Esophagus (tissue), 2 donors: ENCODE results near the gene NOS1AP. TPM values are rescaled to one million over a fixed set of nuclear protein-coding genes. Genes with fewer than 3 reads are reported as not detected.

Source experiments
- H3K27ac ChIP-seq, 2 donors: one replicate each; pipeline ENCODE4 v1.5.1; 2013; ENCODE audit warnings: low read depth in 2 of 2, mild to moderate bottlenecking in 2 of 2, inconsistent platforms in 1 of 2, low read length in 1 of 2, moderate library complexity in 1 of 2
- H3K27me3 ChIP-seq, 2 donors: one replicate each; pipeline ENCODE4 v1.6.1; 2013; ENCODE audit warnings: low read length in 2 of 2, control low read depth in 1 of 2, mild to moderate bottlenecking in 1 of 2; ENCODE audit not compliant: insufficient read depth in 2 of 2, control insufficient read depth in 1 of 2
- H3K36me3 ChIP-seq, 2 donors: one replicate each; pipeline ENCODE4 v1.6.1; 2013; ENCODE audit warnings: low read length in 1 of 2; ENCODE audit not compliant: control insufficient read depth in 2 of 2, insufficient read depth in 2 of 2
- H3K4me1 ChIP-seq, 2 donors: one replicate each; pipeline ENCODE4 v1.6.1; 2013; ENCODE audit warnings: low read length in 1 of 2; ENCODE audit not compliant: control insufficient read depth in 2 of 2, insufficient read depth in 2 of 2
- H3K4me3 ChIP-seq, 2 donors: one replicate each; pipeline ENCODE4 v1.5.1; 2013; ENCODE audit warnings: low read length in 2 of 2, mild to moderate bottlenecking in 2 of 2, low read depth in 1 of 2, moderate library complexity in 1 of 2
- H3K9me3 ChIP-seq, 2 donors: one replicate each; pipeline ENCODE4 v1.6.1; 2013; ENCODE audit warnings: mild to moderate bottlenecking in 2 of 2, low read depth in 1 of 2, low read length in 1 of 2, moderate library complexity in 1 of 2; ENCODE audit not compliant: control insufficient read depth in 2 of 2, insufficient read depth in 1 of 2
- WGBS, 2 donors: extraction: QIAGEN DNeasy Blood & Tissue Kit; methylation state at CpG; one replicate each; pipeline ENCODE4 v1.1.7; 2013; 5-methylcytosine and 5-hydroxymethylcytosine counted together
- polyA plus RNA-seq, 2 donors: library from polyadenylated mRNA; stranded (reverse); fragments of 200-250 nt; gene quantifications; one replicate each; pipeline ENCODE4 v1.2.3, GENCODE V29; 2013
- donor health status: healthy with polysubstance abuse.
- donor health status: Bipolar disorder and iron deficiency.

The NOS1AP gene
- polyA plus RNA-seq, 2 donors = 0.53 to 0.98 TPM

GRCh38 chr1:162137179-162137960, 67.9 kb downstream of the NOS1AP start:
- H3K36me3 ChIP-seq = no peaks in the 10 kb centered on the region
- H3K27ac ChIP-seq = no peak overlapping the region
- H3K9me3 ChIP-seq = no peaks in the 10 kb centered on the region
- 73 to 81% methylated on average over 8 of the region's 8 CpGs for WGBS, 2 donors
- H3K4me1 ChIP-seq = no peaks in the 10 kb centered on the region
- H3K27me3 ChIP-seq = no peaks in the 10 kb centered on the region
- no peak overlapping the region for H3K4me3 ChIP-seq

GRCh38 chr1:162138112-162138511, 68.6 kb downstream of the NOS1AP start:
- Histone ChIP-seq H3K36me3 (no peaks in the 10 kb centered on the region), H3K9me3 (no peaks in the 10 kb centered on the region), H3K4me1 (no peaks in the 10 kb centered on the region), H3K4me3 (no peak overlapping the region), H3K27me3 (no peaks in the 10 kb centered on the region), H3K27ac (no peak overlapping the region)
- WGBS, 2 donors = 80 to 81% methylated on average over 2 of the region's 2 CpGs

- Histone ChIP-seq H3K4me3 (no peak overlapping the region), H3K9me3 (no peaks in the 10 kb centered on the region), H3K36me3 (no peaks in the 10 kb centered on the region), H3K27me3 (no peaks in the 10 kb centered on the region), H3K4me1 (no peaks in the 10 kb centered on the region), H3K27ac (no peak overlapping the region)
- 16 to 19% methylated on average over 4 of the region's 4 CpGs for WGBS, 2 donors
Observed at GRCh38 chr1:162138599-162139181, 69.2 kb downstream of the NOS1AP start.

- Histone ChIP-seq H3K9me3 (no peaks in the 10 kb centered on the region), H3K27ac (no peak overlapping the region), H3K4me1 (no peaks in the 10 kb centered on the region), H3K27me3 (no peaks in the 10 kb centered on the region), H3K36me3 (no peaks in the 10 kb centered on the region), H3K4me3 (no peak overlapping the region)
- WGBS, 2 donors = 78 to 96% methylated on average over 1 of the region's 1 CpG
Observed at GRCh38 chr1:162139211-162139610, 69.7 kb downstream of the NOS1AP start.

GRCh38 chr1:162141281-162142054, 72.0 kb downstream of the NOS1AP start:
- Histone ChIP-seq H3K4me1 (no peaks in the 10 kb centered on the region), H3K36me3 (no peaks in the 10 kb centered on the region), H3K9me3 (no peaks in the 10 kb centered on the region), H3K4me3 (no peak overlapping the region), H3K27ac (no peak overlapping the region), H3K27me3 (no peaks in the 10 kb centered on the region)
- 78 to 80% methylated on average over 5 of the region's 5 CpGs for WGBS, 2 donors

- Histone ChIP-seq H3K9me3 (no peaks in the 10 kb centered on the region), H3K27ac (no peak overlapping the region), H3K4me3 (no peak overlapping the region), H3K4me1 (no peaks in the 10 kb centered on the region), H3K36me3 (no peaks in the 10 kb centered on the region), H3K27me3 (no peaks in the 10 kb centered on the region)
- 90 to 92% methylated on average over 3 of the region's 3 CpGs for WGBS, 2 donors
Observed at GRCh38 chr1:162142968-162143367, 73.5 kb downstream of the NOS1AP start.

- no peaks in the 10 kb centered on the region for H3K9me3 ChIP-seq
- WGBS, 2 donors = 50 to 59% methylated on average over 3 of the region's 3 CpGs
- H3K4me3 ChIP-seq = no peak overlapping the region
- H3K4me1 ChIP-seq = no peaks in the 10 kb centered on the region
- H3K27ac ChIP-seq = no peak overlapping the region
- no peaks in the 10 kb centered on the region for H3K27me3 ChIP-seq
- no peaks in the 10 kb centered on the region for H3K36me3 ChIP-seq
Observed at GRCh38 chr1:162144268-162144667, 74.8 kb downstream of the NOS1AP start.

DNA sequence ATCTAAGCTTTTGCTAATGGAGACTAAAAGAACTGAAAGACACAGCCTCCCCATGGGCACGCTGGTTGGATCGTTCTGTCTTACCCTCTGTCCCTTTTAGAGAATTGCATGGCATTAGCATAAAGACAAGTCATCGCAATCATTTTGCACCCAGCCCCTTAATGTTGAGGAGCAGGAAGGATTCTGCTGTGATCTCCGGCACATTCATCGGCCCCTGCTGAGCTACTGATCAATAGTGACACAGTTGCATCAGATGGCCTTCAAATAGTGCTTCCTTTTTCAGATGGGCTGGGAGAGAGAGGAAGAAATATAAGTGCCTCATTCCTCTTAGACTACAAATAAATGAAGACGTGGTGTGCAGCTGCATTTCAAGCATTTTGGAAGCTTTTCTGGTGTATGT, 75.4 kb downstream of the NOS1AP start:
- H3K4me3 ChIP-seq = no peak overlapping the region
- no peaks in the 10 kb centered on the region for H3K9me3 ChIP-seq
- H3K36me3 ChIP-seq = no peaks in the 10 kb centered on the region
- WGBS, 2 donors = 68 to 81% methylated on average over 6 of the region's 6 CpGs
- H3K27me3 ChIP-seq = no peaks in the 10 kb centered on the region
- no peak overlapping the region for H3K27ac ChIP-seq
- H3K4me1 ChIP-seq = no peaks in the 10 kb centered on the region

GRCh38 chr1:162145280-162145965, 75.9 kb downstream of the NOS1AP start:
- no peak overlapping the region for H3K27ac ChIP-seq
- no peaks in the 10 kb centered on the region for H3K27me3 ChIP-seq
- no peaks in the 10 kb centered on the region for H3K9me3 ChIP-seq
- 60 to 69% methylated on average over 11 of the region's 11 CpGs for WGBS, 2 donors
- H3K4me1 ChIP-seq = no peaks in the 10 kb centered on the region
- no peaks in the 10 kb centered on the region for H3K36me3 ChIP-seq
- H3K4me3 ChIP-seq = no peak overlapping the region
